ENCODE results near the gene FARS2. TPM values are rescaled to one million over a fixed set of nuclear protein-coding genes. Genes with fewer than 3 reads are reported as not detected.
A peak's percentile ranks its signal among the peaks of the same experiment; 100 is the strongest.

The FARS2 gene
- total and polyA plus RNA-seq, 9 of the 15 experiments (the other 6 are each of a cell fraction or from before 2014, with no cell fraction given) = 16.5 to 62.2 (median 27.0) TPM

- TF ChIP-seq, protein P1, sequence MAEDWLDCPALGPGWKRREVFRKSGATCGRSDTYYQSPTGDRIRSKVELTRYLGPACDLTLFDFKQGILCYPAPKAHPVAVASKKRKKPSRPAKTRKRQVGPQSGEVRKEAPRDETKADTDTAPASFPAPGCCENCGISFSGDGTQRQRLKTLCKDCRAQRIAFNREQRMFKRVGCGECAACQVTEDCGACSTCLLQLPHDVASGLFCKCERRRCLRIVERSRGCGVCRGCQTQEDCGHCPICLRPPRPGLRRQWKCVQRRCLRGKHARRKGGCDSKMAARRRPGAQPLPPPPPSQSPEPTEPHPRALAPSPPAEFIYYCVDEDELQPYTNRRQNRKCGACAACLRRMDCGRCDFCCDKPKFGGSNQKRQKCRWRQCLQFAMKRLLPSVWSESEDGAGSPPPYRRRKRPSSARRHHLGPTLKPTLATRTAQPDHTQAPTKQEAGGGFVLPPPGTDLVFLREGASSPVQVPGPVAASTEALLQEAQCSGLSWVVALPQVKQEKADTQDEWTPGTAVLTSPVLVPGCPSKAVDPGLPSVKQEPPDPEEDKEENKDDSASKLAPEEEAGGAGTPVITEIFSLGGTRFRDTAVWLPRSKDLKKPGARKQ (CRISPR knock-in tag; IDR thresholded peaks at IDR 0.05) = no peak
- TF ChIP-seq ZNF282 (CRISPR knock-in tag; IDR thresholded peaks at IDR 0.05) (no peak), GABPA (tag; conservative IDR thresholded peaks at IDR 0.05; ENCODE audit: low read depth) (no peak), MAZ (CRISPR knock-in tag; conservative IDR thresholded peaks at IDR 0.05 in 1 of 2, IDR thresholded peaks at IDR 0.05 in 1 of 2) (no peak), NR2C1 (IDR thresholded peaks at IDR 0.05) (peak; percentile 76; the same call in 1 of the 2 replicates), NR2C1 (tag; IDR thresholded peaks at IDR 0.05) (peak; percentile 82), NR2C2 (CRISPR knock-in tag; IDR thresholded peaks at IDR 0.05) (no peak), NR2C2 (tag; IDR thresholded peaks at IDR 0.05) (peak; percentile 89), FOXJ2 (tag; IDR thresholded peaks at IDR 0.05) (0 out of 2 replicates have a peak, but pooled peaks have one; percentile 10), BRD9 (IDR thresholded peaks at IDR 0.05; ENCODE audit: low read depth, partially characterized antibody) (no peak), ATF1 (CRISPR knock-in tag; IDR thresholded peaks at IDR 0.05) (no peak), ATF1 (tag; IDR thresholded peaks at IDR 0.05) (0 out of 2 replicates have a peak, but pooled peaks have one; percentile 15), ZNF23 (CRISPR knock-in tag; IDR thresholded peaks at IDR 0.05) (no peak), SREBF2 (CRISPR knock-in tag; IDR thresholded peaks at IDR 0.05) (no peak), JUNB (CRISPR knock-in tag; conservative IDR thresholded peaks at IDR 0.05) (no peak), RAD21 (CRISPR knock-in tag; conservative IDR thresholded peaks at IDR 0.05 in 1 of 2, IDR thresholded peaks at IDR 0.05 in 1 of 2) (no peak), NBN (IDR thresholded peaks at IDR 0.05; ENCODE audit: low read depth) (no peak), NFATC3 (IDR thresholded peaks at IDR 0.05) (peak; percentile 84; the same call in 1 of the 2 replicates)
- TF ChIP-seq, protein P2, sequence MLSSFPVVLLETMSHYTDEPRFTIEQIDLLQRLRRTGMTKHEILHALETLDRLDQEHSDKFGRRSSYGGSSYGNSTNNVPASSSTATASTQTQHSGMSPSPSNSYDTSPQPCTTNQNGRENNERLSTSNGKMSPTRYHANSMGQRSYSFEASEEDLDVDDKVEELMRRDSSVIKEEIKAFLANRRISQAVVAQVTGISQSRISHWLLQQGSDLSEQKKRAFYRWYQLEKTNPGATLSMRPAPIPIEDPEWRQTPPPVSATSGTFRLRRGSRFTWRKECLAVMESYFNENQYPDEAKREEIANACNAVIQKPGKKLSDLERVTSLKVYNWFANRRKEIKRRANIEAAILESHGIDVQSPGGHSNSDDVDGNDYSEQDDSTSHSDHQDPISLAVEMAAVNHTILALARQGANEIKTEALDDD (IDR thresholded peaks at IDR 0.05) = no peak
Measured at GRCh38 chr6:5300206-5300764, 39.0 kb downstream of the FARS2 start (continued).
